T-helper 1 cell (primary cell): ENCODE results near the gene C1QTNF12.
"Not testable (repeated sequence)": the region's sequence is repeated elsewhere in the genome, so short reads cannot be mapped to it uniquely, and the experiment has no call there.

Source experiments
- DNase-seq, 5 donors: peaks; one replicate each; pipeline ENCODE4 v3.0.0-alpha.2; 2012 to 2020

C1QTNF12 gene

GRCh38 chr1:1259119-1259488 is 12.6 kb upstream of the C1QTNF12 start:
- DNase-seq = no peak

- no peak for DNase-seq
These were observed 10.7 kb upstream of the C1QTNF12 start for GRCh38 chr1:1256956-1257871.

GRCh38 chr1:1255611-1256010 is 9.1 kb upstream of the C1QTNF12 start:
- DNase-seq = no peak

- DNase-seq = no peak
These were observed 8.6 kb upstream of the C1QTNF12 start for GRCh38 chr1:1255078-1255477.

GRCh38 chr1:1254667-1254998 is 8.1 kb upstream of the C1QTNF12 start:
- no peak for DNase-seq

GRCh38 chr1:1253972-1254666 is 7.6 kb upstream of the C1QTNF12 start:
- no peak for DNase-seq

DNA sequence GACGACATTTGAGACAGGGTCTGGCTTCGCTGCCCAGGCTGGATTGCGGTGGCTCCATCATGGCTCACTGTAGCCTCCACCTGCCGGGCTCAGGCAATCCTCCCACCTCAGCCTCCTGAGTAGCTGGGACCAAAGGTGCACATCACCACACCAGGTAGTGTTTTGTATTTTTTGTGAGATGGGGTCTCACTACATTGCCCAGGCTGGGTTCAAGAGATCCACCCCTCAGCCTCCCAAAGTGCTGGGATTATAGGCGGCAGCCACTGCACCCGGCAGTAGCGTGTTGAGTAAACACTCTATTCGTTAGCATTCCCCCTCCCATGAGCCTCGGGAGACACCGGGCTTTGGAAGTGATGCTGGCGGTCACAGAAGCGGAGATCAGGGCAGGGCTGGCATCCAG is 6.8 kb upstream of the C1QTNF12 start:
- no peak for DNase-seq

DNA sequence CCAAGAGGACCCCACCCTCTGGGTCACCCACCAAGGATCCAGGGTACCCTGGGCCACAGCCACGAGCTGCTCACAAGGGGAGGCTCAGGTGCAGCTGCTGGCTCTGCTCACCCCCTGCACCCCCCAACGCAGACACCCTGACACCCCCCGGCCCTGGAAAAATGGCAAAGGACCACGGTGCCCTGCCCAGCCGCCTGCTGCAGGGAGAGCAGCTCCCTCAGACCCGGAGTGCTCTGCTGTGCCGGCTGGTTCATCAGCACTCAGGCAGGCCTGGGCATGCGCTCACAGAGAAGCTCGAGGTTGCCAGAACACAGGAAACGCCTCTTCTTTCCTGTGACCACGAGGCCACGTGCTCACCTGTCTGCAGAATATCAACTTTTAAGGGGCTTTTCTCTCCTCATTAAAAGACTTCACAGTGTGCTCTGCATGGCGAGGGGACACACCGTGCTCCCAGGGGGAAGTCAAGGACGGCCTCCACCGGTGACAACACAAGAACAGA is 4.3 kb upstream of the C1QTNF12 start:
- DNase-seq = peak in 4 of 5 donors; percentile 53 to 69 (median 61)

DNA sequence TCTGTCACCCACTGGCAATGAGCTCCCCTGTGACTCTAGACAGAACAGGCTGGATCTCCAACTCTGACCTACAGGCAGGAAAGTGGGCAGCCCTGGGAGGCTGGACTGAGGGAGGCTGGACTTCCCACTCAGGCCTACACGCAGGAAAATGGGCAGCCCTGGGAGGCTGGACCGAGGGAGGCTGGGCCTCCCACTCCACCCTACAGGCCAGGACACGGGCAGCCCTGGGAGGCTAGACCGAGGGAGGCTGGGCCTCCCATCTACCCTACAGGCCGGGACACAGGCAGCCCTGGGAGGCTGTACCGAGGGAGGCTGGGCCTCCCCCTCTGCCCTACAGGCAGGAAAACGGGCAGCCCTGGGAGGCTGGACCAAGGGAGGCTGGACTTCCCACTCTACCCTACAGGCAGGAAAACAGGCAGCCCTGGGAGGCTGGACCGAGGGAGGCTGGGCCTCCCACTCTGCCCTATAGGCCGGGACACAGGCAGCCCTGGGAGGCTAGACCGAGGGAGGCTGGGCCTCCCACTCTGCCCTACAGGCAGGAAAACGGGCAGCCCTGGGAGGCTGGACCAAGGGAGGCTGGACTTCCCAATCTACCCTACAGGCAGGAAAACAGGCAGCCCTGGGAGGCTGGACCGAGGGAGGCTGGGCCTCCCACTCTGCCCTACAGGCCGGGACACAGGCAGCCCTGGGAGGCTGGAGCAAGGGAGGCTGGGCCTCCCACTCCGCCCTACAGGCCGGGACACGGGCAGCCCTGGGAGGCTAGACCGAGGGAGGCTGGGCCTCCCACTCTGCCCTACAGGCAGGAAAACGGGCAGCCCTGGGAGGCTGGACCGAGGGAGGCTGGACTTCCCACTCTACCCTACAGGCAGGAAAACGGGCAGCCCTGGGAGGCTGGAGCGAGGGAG is 1.7 kb upstream of the C1QTNF12 start:
- DNase-seq = not testable (repeated sequence)

GRCh38 chr1:1247341-1247913 is 905 bp upstream of the C1QTNF12 start:
- no peak for DNase-seq

DNA sequence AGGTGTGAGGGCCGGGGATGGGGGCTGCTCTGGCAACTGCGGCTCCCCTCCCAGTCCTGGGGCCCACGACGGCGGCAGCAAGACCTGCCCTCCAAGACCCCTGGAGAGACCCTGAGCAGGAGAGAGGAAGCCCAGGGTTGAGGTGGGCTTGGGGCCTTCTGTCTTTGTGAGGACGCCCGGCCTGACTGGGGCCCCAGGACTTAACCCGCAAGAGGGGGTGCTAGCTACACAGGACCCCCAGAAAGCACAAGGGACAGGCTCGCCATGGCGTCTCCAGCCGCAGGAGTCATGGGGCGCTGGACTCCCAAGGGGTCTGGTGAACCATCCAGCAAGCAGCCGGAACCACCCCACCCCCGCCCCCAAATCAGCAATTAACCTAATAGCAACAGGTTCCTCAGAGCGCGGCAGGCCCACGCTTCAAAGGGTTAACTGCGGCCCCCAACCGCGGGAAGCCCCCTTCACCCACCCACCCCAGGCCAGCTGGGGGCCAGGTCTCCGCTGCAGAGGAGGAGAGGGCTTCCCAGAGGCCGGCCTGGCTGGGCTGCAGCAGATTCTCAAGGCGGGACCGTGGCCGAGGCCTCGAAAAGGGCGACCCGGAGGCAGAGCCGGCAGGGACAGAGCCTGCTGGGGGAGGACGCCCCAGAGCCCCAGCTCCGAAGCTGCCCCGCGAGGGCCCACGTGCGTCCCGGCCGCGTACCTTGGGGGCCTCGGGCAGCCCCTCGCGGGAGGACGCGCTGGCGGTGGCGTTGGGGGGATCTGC is 525 bp downstream of the C1QTNF12 start:
- DNase-seq = no peak

- DNase-seq = no peak
These were observed 1.2 kb downstream of the C1QTNF12 start for GRCh38 chr1:1245178-1245816.

DNA sequence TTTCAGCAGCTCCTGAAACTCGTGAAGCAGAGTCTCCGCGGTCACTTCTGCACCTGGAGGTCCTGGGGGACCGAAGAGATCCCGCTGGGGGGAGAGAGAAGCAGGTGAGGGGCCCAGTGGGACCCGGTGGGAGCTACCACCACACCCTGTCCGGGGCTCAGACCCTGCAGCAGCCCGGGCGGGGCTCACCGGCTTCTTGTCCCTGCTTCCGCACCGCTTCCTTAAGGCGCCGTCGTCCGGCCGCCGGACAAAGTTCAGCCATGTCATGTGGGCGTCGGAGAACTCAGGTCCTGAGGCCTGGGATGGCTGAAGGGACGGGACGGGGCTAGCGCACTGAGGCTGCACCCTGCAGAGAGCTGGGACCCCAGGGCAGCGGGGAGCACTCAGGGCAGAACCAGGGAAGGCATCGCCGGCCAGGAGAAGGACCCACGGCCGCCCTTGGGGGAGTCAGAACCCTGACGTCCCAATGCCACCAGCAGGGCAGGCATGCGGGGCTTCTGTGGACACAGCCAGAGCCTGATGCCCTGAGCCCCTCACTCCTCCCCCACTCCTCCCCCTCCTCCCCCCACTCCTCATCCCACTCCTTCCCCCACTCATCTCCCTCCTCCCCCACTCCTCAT is 2.2 kb downstream of the C1QTNF12 start:
- DNase-seq = no peak

GRCh38 chr1:1243807-1244191 is 2.7 kb downstream of the C1QTNF12 start:
- DNase-seq = no peak

GRCh38 chr1:1243266-1243660 is 3.3 kb downstream of the C1QTNF12 start:
- no peak for DNase-seq

DNA sequence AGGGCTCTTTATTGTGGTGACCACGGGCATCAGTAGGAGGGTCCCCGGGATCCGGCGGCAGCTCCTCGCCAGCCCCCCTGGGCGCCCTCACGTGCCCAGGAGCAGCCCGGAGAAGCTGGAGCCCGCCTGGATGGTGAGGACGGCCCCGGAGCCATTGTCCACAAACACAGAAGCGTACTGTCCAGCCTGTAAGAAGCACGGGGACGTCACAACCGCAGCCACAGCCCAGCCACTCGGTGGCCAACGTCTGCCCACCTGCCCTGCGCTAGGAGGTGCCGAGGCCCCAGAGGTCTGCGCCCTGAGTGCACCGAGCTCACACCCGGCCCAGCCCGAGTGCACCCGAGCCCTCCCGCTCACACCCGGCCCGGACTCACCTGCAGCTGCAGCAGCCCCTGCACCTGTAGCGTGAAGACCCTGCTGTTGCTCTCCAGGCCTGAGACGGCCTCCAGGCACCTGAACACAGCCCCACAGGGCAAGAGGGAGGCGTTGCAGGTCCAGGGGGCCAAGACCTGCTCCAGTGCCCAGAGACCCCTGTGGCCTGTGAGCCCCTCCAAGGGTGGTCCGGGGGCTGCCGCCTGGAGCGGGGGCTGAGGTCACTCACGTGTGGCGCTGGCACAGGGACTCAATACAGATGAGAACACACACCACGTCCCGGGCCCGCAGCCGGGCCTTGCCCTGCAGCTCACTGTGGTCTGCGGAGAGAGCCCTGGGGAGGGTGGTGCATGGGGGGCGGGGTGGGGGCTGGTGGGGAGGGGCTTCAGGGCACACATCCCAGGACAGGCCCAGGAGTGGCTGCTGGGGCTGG is 3.9 kb downstream of the C1QTNF12 start:
- DNase-seq = no peak

- no peak for DNase-seq
These were observed 4.8 kb downstream of the C1QTNF12 start for GRCh38 chr1:1241588-1242219.

GRCh38 chr1:1240822-1241587 is 5.5 kb downstream of the C1QTNF12 start:
- no peak for DNase-seq

DNA sequence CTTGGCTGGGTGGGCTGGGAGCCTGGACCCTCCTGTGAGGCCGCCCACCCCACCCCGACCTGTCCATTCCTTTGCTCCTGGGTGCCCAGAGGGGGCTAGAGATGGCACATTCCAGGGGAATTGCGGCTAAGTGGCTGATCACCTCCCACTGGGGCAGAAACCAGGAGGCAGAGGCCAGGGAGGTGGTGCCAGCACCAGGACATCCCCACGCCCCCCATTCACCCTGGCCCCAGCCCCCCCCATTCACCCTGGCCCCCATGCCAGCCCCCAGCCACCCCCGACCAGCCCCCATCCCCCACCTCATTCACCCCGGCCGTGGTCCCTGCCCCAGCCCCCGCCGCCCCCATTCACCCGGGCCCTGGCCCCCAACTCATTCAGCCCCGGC is 6.2 kb downstream of the C1QTNF12 start:
- DNase-seq = no peak
